Measurements from ENCODE around the gene FAXC. TPM values are rescaled to one million over a fixed set of nuclear protein-coding genes. Genes with fewer than 3 reads are reported as not detected.

Gene FAXC
- polyA plus RNA-seq, 1 experiment: 3.8 TPM

DNA sequence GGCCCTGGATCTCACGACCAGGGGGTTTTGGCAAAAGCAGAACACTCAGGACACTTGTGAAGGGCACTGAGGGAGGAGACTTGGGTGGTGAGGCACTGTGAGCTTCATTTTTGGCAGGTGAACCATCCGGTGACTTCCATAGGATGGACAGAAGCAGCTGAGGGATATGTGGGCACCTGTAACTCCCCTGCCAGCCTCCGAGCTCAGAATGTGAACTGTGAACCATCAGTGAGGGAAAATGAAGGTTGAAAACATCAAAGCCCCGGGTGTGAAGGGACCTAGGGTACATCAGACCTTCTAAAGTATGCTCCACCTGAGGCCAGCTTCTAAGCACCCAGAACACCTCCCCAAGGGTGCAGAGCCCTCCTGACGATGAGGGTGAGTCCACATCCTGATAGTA, 53.2 kb downstream of the FAXC start:
- ChIA-PET CTCF (interaction anchor here (1.0 to 1.6 kb wide), 2 partner anchors 10 to 34 kb away, joined by 3 to 4 read pairs; no protein-coding TSS in a partner anchor), POLR2A (no interaction called here)
- Histone ChIP-seq H3K27me3 (ENCODE audit: control insufficient read depth, insufficient read depth, low read length) (no peaks in the 10 kb centered on the region), H3K4me3 (ENCODE audit: low read depth, low read length) (no peak overlapping the region), H3K36me3 (ENCODE audit: control insufficient read depth, insufficient read depth, low read length) (no peaks in the 10 kb centered on the region)
- DNase-seq (ENCODE audit: low read depth): no peak
- no peak for TF ChIP-seq CTCF (IDR thresholded peaks at IDR 0.05; ENCODE audit: insufficient read depth, low read depth, low read length)

DNA sequence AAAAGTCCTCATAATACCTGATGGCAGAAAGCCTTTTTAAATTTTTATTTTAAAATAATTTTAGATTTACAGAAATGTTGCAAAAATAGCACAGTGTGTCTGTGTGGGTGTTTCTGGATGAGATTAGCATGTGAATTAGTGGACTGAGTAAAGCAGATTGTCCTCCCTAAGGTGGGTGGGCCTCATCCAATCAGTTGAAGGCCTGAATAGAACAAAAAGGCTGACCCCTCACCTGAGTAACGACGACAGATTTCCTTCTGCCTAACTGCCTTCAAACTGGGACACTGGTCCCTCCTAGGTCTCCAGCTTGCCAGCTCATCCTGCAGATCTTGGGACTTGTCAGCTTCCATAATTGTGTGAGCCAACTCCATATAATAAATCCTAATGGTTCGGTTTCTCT, 54.2 kb downstream of the FAXC start:
- H3K27me3 ChIP-seq (ENCODE audit: control insufficient read depth, insufficient read depth, low read length): no peaks in the 10 kb centered on the region
- H3K4me3 ChIP-seq (ENCODE audit: low read depth, low read length): no peak overlapping the region
- no peak for TF ChIP-seq CTCF (IDR thresholded peaks at IDR 0.05; ENCODE audit: insufficient read depth, low read depth, low read length)
- no peaks in the 10 kb centered on the region; the same call in 1 of the 2 replicates for H3K36me3 ChIP-seq (ENCODE audit: control insufficient read depth, insufficient read depth, low read length)
- DNase-seq (ENCODE audit: low read depth): no peak
- ChIA-PET CTCF (no interaction called here), POLR2A (no interaction called here)

DNA sequence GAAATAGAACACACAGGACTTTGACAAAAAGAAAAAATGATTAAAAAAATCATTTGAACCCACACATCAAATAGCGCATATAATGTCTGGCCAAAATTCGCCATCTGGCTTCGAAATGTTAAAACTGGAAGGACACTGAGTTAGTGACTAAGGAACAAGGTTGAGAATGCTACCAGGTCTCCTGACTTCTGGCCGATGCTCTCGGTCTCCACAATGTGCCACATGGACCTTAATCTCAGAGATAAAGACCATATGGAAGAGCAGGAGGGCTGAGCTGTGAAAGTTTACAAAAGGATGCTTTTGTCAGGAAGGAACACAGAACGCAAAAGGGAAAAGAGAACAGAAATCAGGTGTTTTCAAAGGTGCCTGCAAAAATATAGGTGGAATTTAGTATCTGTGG, 54.7 kb downstream of the FAXC start:
- H3K36me3 ChIP-seq (ENCODE audit: control insufficient read depth, insufficient read depth, low read length): no peaks in the 10 kb centered on the region; the same call in 1 of the 2 replicates
- H3K4me3 ChIP-seq (ENCODE audit: low read depth, low read length): no peak overlapping the region
- no peak for TF ChIP-seq CTCF (IDR thresholded peaks at IDR 0.05; ENCODE audit: insufficient read depth, low read depth, low read length)
- no peaks in the 10 kb centered on the region for H3K27me3 ChIP-seq (ENCODE audit: control insufficient read depth, insufficient read depth, low read length)
- ChIA-PET CTCF (no interaction called here), POLR2A (no interaction called here)
- no peak for DNase-seq (ENCODE audit: low read depth)

DNA sequence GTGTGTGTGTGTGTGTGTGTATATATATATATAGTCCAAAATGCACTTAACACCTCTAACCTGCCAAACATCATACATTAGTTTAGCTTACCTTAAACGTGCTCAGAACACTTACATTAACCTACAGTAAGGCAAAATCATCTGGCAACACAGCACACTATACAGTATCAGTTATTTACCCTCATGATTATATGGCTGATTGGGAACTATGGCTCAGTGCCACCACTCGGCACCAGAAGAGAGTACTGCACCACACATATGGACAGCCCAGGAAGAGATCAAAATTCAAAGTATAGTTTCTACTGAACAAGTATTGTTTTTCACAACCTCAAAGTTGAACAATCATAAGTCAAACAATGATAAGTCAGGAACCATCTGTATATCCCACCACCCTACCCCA, 59.8 kb downstream of the FAXC start:
- H3K4me3 ChIP-seq (ENCODE audit: low read depth, low read length): no peak overlapping the region
- POLR2A ChIA-PET: no interaction called here
- CTCF ChIA-PET: interaction anchor here (0.8 to 1.3 kb wide), 3 partner anchors 10 to 45 kb away, joined by 3 to 5 read pairs (median 4); no protein-coding TSS in a partner anchor
- TF ChIP-seq CTCF (IDR thresholded peaks at IDR 0.05; ENCODE audit: insufficient read depth, low read depth, low read length): no peak
- H3K36me3 ChIP-seq (ENCODE audit: control insufficient read depth, insufficient read depth, low read length): no peaks in the 10 kb centered on the region; the same call in 1 of the 2 replicates
- no peaks in the 10 kb centered on the region for H3K27me3 ChIP-seq (ENCODE audit: control insufficient read depth, insufficient read depth, low read length)
- no peak for DNase-seq (ENCODE audit: low read depth)

DNA sequence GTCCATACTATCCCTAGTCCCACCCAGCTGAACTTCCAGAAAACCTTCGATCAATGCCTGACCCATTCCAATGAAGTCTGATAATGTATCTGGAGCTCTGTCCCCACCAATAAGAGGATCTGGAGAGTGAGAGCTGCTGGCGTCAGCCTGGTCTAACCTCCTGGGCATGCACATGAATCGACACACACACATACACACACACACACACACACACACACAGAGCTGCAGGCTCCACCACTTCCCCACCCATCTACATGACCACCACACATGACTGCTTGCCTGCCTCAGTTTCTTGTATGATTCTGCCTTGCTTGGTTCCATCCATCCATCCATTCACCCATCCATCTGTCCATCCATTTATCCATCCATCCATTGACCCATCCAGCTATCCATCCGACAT, 60.8 kb downstream of the FAXC start:
- ChIA-PET POLR2A (no interaction called here), CTCF (interaction anchor here (0.7 kb wide), 1 partner anchor 41 kb away, joined by 3 read pairs; no protein-coding TSS in a partner anchor)
- TF ChIP-seq CTCF (IDR thresholded peaks at IDR 0.05; ENCODE audit: insufficient read depth, low read depth, low read length): no peak
- Histone ChIP-seq H3K36me3 (ENCODE audit: control insufficient read depth, insufficient read depth, low read length) (no peaks in the 10 kb centered on the region; the same call in 1 of the 2 replicates), H3K4me3 (ENCODE audit: low read depth, low read length) (no peak overlapping the region), H3K27me3 (ENCODE audit: control insufficient read depth, insufficient read depth, low read length) (no peaks in the 10 kb centered on the region)
- DNase-seq (ENCODE audit: low read depth): no peak

Data from BJ (cell line).